Activated CD8-positive, alpha-beta memory T cell treated with anti-CD3 and anti-CD28 coated beads, Interleukin-2, amount 50 U/mL, for 24 hours (primary cell): Measurements from ENCODE around the gene ASAP3.
A peak's percentile ranks its signal among the peaks of the same experiment; 100 is the strongest.

Experiments used
- DNase-seq: peaks from one replicate; pipeline ENCODE4 v3.0.0-alpha.2; 2020; ENCODE audit errors: extremely low read depth

The ASAP3 gene

DNA sequence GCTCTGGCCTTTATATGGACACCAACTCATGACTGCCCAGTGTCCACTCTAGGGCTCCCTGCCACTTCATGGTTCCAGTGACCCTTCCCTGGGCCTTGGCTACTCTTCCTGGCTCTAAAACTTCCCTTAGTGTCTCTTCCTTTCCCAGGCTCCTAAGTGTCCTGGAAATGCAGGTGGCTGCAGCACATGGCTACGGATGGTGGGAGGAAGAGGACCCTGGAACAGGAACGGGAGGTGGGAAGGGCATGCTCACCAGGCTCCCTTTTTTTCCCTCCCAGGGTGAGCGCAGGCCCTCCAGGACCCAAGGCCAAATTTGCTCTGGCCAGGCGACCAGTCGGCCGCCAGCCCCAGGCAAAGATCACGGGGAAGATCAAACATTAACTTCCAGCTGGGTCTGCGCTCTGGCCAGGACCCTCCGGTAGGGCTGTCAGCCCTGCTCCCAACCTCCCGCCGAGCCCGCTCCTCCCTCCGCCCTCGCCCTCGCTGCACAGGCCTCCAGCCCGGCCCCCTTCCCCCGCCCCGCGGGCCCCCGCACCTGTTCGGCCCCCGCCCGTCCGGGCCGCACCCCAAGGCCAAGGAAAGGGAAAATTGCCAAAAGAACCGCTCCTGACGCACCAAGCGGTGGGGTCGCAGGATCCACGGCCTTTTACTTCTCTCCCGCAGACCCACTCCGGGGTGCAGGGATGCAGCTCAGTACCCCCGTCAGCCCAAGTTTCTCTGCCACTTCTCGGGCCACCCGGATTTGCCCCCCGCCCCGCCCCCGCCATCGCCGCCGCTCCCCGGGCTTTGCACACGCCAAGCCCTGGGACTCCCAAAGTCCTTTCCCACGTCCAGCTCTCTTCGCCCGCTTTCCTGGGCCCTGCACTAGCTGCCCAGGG lies 60.3 kb downstream of the ASAP3 start:
- no peak for DNase-seq

DNA sequence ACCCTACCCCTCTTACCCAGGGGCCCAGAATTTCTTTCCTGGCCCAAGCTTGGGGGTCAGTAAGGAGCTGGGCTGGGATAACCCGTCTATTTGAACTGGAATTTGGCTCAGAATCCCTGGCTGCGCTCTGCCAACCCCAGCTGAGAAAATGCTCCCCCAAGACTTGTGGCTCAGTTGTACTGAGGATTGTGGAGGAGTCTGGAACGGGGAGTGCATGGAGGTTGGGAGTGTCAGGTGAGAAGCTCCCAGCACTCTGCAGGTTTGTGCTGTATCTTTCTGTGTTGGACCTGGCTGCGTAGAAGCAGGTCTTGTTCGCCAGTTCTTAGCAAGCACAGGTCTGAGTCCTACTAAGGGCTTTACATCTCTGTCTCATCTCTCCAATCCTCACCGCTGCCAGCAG lies 61.0 kb downstream of the ASAP3 start:
- no peak for DNase-seq

DNA sequence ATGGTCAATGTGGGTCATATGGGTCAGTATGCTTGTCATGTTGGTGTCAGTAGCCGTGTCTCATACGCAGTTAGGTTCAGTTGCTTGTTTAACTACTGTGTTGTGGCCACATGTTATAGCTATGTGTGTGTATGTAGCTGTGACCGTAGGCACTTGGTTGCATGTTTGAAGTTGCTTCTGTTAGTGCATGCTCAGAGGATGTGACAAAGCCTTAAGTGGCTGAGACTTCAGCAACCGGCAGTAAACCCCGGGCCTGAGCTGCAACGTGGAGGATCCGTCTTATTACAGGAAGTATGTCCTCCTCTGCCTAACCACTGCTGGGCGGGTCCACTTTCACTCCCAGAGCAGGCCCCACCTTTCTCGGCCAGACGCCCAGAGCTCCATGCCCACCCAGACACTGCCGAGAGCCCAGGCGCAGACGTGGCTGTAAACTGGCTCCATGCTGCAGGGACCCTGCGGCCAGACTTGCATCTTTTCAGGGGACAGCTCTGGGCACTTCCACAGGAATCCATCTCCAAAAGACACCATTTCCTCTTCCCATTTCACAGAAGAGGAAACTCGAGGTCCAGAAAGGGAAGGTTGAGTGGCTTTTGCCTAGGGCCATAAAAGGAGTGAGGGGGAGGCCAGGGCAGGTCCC lies 61.6 kb downstream of the ASAP3 start:
- DNase-seq: no peak

DNA sequence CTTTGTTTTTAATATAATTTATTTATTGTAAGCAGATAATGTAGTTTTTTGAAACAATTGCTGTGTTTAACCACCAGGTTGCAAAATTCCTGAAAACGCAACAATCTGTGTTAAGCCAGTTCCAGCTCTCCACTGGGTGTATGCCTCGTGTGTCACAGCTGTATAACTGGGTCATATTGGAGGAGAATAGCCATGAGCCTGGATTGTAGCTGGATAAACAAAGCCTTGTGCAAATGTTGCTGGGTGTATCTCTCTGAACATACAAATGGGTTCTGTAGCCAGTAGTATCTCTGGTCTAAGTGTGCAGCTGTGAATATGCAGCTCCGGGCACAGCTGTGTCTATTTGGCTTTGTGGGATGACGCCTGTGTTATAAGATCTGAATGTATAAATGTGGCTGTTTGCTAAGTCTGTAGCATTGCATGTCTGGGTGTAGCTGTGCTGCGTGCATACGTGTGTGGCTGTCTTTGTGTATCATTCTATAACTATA lies 62.2 kb downstream of the ASAP3 start:
- DNase-seq: no peak

DNA sequence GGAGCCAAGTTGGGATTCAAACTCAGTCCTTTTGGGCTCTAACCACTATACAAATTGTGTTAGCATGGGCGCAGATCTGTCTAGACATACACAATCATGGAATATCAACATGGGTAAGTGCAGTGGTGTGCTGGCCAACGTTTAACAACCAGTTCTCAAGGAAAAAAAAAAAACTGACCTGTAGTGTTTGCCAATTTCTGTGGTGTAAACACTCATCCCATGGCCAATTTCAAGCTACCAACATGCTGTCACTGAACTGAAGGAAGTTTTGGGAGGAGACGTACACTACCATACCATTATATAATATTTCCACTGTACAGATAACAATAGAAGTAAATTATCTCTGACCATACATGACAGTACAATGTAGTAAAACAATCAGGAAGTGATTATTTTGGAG lies 62.6 kb downstream of the ASAP3 start:
- no peak for DNase-seq

DNA sequence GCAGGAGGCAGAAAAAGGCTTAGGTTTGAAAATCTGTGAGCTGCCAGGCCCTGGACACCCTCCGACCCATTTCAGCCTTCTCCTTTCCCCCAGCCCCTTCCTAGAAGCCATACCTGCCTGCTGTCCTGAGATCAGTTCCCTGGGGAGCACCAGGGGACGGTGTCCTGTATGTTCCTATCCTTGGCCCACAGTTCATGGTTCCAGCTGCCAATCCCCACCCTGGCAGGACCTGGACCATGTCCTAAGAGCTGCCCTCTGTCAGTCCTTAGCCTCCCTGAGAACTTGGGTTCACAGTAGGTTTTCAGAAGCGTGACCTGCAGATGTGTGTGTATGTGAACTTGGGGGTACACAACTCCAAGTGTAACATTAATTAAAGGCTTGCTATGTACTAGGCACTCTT lies 63.2 kb downstream of the ASAP3 start:
- no peak for DNase-seq

DNA sequence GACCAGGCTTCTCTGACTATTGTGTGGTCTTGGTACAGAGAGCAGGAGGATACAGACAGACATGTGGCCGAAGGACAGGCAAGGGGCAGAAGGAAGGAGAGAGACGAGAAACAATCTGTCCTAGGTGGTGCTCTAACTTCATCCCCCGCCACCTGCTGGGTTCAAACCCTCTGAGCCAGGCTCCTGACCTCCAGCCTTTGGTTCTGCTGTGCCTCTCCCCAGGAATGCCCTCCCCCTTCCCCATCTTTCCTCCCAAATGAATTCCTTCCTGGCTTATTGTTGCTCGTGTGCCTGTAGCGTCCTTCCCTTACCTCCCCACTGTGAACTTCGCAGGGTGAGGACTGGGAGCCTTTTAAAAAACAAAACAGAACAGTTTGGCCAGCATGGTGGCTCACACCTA lies 64.8 kb downstream of the ASAP3 start:
- DNase-seq: no peak

DNA sequence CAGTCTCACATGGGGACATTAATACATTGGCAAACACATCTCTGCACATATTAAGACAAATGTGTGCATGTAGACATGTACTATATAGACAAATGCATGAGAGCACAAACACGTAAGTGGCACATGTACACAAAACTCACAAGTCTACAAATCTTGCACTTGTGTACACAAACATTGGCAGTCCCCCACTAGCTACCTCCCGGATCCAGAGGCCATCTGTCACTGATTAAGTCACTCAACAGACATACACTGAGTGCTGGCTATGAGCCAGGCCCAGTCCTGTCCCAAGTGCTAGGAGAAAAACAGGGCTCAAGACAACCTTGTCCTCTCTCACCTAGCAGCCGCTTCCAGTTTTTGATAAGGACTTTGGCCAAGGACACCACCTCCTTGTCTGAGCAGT lies 66.4 kb downstream of the ASAP3 start:
- DNase-seq: no peak

DNA sequence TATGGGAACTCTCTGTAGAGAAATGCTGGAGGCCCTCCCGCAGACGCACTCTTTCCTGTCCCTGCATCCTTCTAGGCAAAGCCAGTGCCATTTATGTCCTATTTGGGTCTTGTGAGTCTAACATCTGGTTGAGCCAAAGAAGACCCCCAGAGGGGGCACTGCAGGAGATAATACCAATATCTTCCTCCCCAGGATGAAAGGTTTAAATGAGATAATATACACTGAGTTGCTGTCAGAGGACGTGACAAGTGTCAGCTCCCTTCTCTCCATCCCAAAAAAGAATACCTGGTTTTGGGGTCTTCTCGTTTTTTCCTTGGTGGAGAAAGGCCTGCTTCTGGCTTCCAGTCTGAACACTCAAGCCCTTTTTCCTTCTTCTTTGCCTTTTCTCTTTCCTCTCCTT lies 67.0 kb downstream of the ASAP3 start:
- no peak for DNase-seq

DNA sequence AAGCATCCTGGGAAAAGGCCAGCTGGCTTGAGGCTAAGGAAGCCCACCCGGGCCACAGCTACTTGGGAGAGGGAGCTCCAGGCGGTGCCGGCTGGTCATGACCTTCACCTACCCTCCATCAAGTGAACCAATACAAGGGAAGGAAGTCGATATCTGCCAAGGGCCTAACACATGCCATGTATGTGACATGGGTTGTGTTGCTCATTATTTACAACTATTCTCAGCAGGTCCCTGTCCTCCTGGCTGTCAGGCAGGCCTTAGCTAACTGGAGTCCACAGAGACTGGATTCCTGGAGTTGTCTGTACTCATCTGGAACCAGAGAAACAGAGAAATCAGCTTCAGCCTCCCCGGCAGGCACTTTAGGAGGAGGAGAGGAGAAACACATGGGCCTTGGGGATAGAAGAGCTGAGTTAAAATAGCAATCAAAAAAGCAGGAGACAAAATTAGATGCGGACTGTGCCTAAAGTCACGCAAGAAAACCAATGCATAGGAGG lies 75.1 kb downstream of the ASAP3 start:
- DNase-seq: no peak

DNA sequence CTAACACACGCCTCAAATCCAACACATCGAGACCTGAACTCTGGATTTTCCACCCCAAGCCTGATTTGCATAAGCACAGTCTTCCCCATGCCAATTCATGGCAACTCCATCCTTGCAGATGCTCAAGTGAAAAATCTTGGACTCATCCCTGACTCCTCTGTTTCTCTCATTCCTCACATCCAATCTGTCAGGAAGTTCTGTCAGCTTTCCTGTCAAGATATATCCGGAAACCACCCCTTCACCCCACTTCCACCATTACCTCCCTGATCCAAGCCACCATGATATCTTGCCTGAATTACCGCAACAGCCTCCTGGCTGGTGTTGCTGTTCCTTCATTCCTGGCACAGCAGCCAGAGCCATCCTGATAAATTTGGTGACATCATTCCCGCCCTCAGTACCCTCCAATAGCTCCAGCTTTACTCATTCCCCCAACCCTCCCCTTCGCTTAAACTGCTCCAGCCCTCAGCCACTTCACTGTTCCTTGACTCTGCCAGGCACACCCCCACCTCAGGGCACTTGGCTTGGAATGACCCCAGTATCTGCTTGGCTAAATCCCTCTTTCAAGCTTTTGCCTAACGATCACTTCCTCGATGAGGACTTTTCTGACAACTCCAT lies 76.9 kb downstream of the ASAP3 start:
- DNase-seq: no peak

DNA sequence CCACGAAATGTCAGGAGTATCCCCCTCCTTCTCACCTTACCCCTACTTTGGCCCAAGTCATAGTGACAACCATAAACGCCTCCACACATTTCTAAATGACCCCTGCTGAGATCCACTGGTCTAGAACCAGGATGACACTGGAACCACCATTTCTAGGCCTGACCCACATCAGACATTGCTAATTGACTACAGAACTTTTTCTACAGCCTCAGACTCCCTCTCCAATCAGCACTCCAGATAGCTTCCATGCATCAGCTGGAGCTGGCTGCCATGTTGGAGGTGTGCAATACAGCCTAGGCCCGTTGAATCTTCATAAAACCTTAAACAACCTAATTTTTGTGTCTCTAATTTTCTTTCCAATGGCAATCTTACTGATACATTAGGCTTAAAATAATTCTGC lies 78.0 kb downstream of the ASAP3 start:
- no peak for DNase-seq

DNA sequence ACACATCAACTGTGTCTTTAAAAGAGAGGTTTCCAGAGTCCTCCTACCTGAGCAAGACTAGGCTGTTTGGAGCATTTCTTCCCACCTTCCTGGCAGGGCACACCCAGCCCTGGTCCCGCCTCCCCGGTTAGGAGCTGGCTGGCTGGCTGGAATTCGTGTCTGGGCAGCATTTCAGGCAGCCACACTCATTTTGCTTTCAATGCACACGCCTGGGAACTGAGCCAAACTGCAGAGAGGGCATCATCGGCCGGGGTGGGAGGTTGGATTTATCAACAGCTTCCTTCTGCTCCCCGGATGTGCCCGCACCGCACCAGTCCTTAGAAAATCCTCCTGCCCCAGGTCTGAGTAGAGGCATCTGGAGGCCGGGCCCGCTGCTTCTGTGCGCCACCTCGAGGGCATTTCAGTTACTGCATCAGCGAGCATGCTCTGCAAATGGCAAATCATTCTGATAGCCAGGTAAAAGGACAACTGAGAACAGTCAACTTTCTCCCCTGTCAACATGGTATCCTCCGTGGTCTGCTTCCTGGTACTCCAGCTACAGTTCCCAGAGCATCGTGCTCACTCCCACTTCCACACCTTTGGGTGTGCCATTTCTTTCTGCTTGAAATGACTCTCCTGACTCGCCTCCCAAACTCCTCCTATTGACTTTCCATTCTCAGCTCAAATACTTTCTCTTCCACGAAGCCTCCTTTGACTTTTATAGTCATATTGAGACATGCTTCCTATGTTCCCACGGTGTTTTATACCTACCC lies 80.1 kb downstream of the ASAP3 start:
- peak; percentile 66 for DNase-seq

DNA sequence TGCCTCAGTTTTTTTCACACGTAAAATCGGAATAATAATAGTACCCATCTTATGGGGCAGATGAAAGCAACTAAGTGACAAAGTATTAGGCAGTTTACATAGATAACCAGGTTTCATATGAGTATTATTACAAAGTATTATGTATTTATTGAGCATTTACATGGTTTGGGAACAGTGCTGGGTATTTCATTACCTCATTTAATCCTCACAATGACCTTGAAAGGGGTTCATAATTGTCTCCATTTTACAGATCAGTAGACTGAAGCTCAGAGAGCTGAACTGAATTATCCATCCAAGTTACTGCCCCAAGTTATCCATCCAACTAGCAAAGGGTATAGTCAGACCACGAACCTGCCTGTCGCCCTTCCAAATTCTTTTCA lies 80.6 kb downstream of the ASAP3 start:
- no peak for DNase-seq

DNA sequence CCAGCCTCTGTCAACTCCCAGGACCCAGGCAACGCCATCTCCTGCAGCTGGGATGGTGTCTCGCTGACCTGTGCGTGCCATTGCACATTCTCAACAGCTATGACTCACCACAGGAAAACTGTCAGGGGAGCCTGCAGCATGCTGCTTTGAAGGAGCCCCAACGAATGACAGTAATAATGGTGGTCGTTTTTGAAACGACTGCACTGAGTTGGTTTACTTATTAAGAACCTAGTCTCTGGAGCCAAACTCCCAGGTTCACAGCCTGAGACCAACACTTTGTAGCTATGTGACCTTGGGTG lies 81.0 kb downstream of the ASAP3 start:
- no peak for DNase-seq

DNA sequence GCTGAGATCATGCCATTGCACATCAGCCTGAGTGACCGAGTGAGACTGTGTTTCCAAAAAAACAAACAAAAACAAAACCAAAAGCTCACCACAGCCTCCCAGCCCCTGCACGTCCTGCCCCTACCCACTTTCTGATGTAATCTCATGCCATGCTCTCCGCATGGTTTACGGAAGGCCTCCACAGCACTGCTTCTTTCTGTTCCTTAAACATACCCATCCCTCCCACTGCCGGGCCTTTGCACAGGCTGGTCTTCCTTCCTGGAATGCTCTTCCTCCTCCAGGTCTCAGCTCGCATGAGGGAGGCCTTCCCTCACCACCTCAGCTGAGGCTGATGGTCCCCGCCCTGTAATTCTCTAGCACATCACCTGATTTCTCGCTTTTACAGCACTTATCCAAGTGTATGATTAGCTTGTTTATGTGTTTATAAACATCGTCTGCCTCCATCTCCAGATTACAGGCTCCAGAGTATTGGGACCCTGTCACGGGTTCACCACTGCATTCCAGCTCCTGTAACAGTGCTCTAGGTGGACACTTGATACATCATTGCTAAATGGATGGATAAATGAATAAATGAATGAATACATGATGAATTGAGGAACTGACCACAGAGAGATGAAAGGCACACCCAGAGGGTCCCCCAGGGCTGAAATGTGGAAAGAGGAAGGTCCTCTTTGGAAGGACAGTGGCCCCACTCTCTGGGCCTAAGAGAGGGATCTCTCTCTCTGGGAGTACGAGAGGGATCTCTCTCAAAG lies 81.5 kb downstream of the ASAP3 start:
- DNase-seq: no peak

DNA sequence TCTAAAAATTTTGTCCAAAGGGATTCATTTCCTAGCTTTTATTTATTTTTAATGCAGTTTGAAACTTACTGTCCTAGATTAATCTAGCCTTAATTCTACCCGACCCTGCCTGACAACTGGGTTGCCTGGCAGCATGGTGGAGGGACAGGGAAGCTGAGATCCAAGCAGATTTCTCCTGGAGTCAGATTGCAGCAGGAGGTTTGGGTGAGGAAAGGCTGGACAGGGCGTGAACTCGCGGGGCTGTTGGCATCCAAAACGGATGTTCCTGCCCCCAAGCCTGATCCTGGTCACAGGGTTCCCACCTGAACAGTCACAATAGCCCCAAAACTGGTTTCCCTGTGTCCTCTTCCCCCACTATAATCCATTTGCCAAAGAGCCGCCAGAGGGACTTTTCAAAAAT lies 82.7 kb downstream of the ASAP3 start:
- DNase-seq: no peak

DNA sequence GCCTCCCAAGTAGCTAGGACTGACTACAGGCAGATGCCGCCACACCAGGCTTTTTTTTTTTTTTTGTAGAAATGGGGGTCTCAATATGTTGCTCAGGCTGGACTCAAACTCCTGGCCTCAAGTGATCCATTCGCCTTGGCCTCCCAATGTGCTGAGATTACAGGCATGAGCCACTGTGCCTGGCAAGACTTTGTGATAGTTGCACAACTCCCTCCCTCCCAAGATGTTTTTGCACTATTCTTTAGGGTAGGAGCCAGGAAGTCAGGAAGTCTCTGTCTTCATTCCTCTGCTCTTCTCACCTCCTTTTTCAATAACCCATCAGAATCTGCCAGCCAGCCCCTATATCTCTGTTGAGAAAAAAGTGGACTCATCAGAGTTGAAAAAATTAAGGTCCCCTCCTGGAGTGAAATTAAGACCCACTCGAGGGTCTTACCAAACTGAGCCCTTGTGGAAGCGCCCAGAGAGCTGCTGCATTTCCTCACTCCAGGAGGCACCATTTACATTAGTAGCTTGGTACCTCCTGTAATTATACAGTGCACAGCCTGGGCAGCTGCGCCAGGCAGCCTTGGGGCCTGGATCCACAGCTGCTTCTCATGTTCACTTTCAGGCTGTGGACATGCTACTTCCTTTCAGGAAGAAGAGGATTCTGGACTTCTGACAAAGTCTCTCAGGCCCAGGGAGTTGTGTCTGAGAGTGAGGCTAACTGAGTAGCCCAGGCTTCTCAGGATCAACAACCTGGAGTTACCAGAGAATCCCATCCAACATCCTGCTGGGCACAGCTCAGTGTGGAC lies 83.5 kb downstream of the ASAP3 start:
- no peak for DNase-seq

DNA sequence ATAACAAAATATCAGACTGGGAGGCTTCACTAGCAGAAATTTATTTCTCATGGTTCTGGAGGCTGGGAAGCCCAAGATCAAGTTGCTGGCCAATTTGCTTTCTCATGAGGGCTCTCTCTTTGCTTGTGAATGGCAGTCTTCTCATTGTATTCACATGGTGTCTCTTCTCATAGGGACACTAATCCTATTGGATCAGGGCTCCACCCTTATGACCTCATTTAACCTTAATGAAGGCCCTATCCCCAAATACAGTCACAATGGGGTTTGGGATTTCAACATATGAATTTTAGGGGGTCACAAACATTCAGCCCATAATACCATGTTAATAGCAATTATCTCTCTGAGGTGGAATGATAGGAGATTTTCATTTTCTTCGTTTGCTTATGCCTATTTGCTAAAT lies 84.8 kb downstream of the ASAP3 start:
- no peak for DNase-seq

DNA sequence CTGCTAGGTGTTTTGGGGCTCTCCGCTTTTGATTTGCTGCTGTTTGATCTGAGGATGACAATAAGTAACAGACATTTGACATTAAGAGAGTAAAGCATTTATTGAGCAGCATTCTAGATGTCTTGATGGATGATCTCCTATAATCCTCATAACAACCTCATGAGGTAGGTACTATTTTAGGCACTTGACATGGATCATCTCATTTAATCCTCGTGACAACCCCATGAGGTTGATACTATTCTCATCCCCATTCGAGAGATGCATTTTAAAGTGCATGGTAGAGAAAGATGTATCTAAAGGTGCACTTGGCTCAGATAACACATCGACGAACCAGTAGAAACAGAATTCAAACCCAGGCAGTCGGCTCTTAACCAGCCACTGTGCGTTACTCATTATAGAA lies 86.1 kb downstream of the ASAP3 start:
- no peak for DNase-seq

DNA sequence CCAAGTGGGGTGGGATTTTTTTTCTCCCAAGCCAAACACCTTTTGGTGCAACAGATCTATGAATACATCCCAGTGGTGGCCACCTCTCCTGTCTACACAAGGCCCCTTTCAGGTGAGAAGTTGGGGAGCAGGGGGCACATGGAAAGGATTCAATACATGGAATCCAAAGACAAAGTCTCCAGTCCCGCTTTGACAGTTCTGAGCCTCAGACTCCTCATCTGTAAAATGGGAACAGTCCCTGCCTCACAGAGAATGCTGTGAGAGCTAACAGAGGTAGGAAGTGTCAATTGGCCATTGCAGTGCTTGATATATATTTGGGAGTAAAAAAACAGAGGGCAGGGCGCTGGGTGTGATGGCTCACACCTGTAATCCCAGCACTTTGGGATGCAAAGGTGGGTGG lies 87.6 kb downstream of the ASAP3 start:
- DNase-seq: no peak
